ENCODE results near the gene MRPL45.

MRPL45 gene

GRCh38 chr17:38325221-38325851, 28.4 kb downstream of the MRPL45 start:
- DNase-seq, result no peak

GRCh38 chr17:38326996-38327792, 30.2 kb downstream of the MRPL45 start:
- no peak for DNase-seq

- DNase-seq, result no peak
Measured at GRCh38 chr17:38327936-38328335, 31.0 kb downstream of the MRPL45 start.

- DNase-seq, result no peak
Measured at GRCh38 chr17:38328620-38329019, 31.7 kb downstream of the MRPL45 start.

- no peak for DNase-seq
Measured at GRCh38 chr17:38329284-38329683, 32.3 kb downstream of the MRPL45 start.

- DNase-seq, result no peak
Measured at GRCh38 chr17:38329808-38330730, 33.1 kb downstream of the MRPL45 start.

- DNase-seq, result no peak
Measured at GRCh38 chr17:38330941-38331411, 34.0 kb downstream of the MRPL45 start.

- DNase-seq, result no peak
Measured at GRCh38 chr17:38332735-38333134, 35.8 kb downstream of the MRPL45 start.

- DNase-seq, result no peak
Measured at GRCh38 chr17:38333635-38334295, 36.8 kb downstream of the MRPL45 start.

GRCh38 chr17:38334480-38335364, 37.8 kb downstream of the MRPL45 start:
- DNase-seq, result no peak

- no peak for DNase-seq
Measured at GRCh38 chr17:38336838-38337237, 39.9 kb downstream of the MRPL45 start.

GRCh38 chr17:38338053-38338452, 41.1 kb downstream of the MRPL45 start:
- no peak for DNase-seq

GRCh38 chr17:38338535-38338934, 41.6 kb downstream of the MRPL45 start:
- DNase-seq, result no peak

- no peak for DNase-seq
Measured at GRCh38 chr17:38339891-38340290, 42.9 kb downstream of the MRPL45 start.

- DNase-seq, result no peak
Measured at GRCh38 chr17:38341035-38341721, 44.2 kb downstream of the MRPL45 start.

GRCh38 chr17:38342886-38343607, 46.1 kb downstream of the MRPL45 start:
- no peak for DNase-seq

GRCh38 chr17:38343608-38344419, 46.8 kb downstream of the MRPL45 start, which contains the start of gene GPR179:
Gene GPR179, minus strand, starts transcription at chr17:38343956. Its CDS starts 167 bp downstream, at chr17:38343789.
- DNase-seq, result no peak

GRCh38 chr17:38344420-38344745, 47.4 kb downstream of the MRPL45 start:
- DNase-seq, result no peak

- DNase-seq, result no peak
Measured at GRCh38 chr17:38345743-38346142, 48.8 kb downstream of the MRPL45 start.
